GM18861 (cell line): ENCODE results near the gene GPR4.

ENCODE experiments used
- ATAC-seq: cut with Tn5 transposase; IDR thresholded peaks from one replicate; pipeline ENCODE4 v1.9.1; 2021; ENCODE audit not compliant: unreplicated experiment

GPR4 gene

GRCh38 chr19:45556835-45557234, 45.2 kb downstream of the GPR4 start:
- ATAC-seq: no peak

- no peak for ATAC-seq
Observed at GRCh38 chr19:45554481-45554880, 47.5 kb downstream of the GPR4 start.

GRCh38 chr19:45553464-45553863, 48.5 kb downstream of the GPR4 start:
- no peak for ATAC-seq

GRCh38 chr19:45547965-45548609, 53.9 kb downstream of the GPR4 start:
- no peak for ATAC-seq

- no peak for ATAC-seq
Observed at GRCh38 chr19:45547211-45547770, 54.7 kb downstream of the GPR4 start.

GRCh38 chr19:45542234-45542668, 59.8 kb downstream of the GPR4 start:
- ATAC-seq: no peak
